ENCODE measurements around the gene EIF5AL1. TPM values are rescaled to one million over a fixed set of nuclear protein-coding genes. Genes with fewer than 3 reads are reported as not detected.
"Not testable (repeated sequence)": the region's sequence is repeated elsewhere in the genome, so short reads cannot be mapped to it uniquely, and the experiment has no call there.

The EIF5AL1 gene
- polyA plus RNA-seq, 2 donors, result 1.0 to 1.1 TPM

- Histone ChIP-seq H3K36me3 (ENCODE audit: control insufficient read depth in 2 of 2, insufficient read depth in 2 of 2, low read length in 1 of 2) (no peaks in the 10 kb centered on the region), H3K27me3 (ENCODE audit: control insufficient read depth in 1 of 2, insufficient read depth in 2 of 2, low read length in 2 of 2) (no peaks in the 10 kb centered on the region), H3K4me3 (ENCODE audit: low read depth in 1 of 2, low read length in 2 of 2) (no peak overlapping the region), H3K9me3 (ENCODE audit: control insufficient read depth in 2 of 2, insufficient read depth in 1 of 2, low read depth in 1 of 2, low read length in 1 of 2) (no peaks in the 10 kb centered on the region), H3K27ac (ENCODE audit: low read depth in 2 of 2, low read length in 1 of 2) (no peak overlapping the region), H3K4me1 (ENCODE audit: control insufficient read depth in 2 of 2, insufficient read depth in 2 of 2, low read length in 1 of 2) (no peaks in the 10 kb centered on the region)
- WGBS, 2 donors, result 75 to 77% methylated on average over 17 of the region's 17 CpGs
Observed at GRCh38 chr10:79494871-79495705, 17.2 kb upstream of the EIF5AL1 start.

- WGBS, 2 donors, result 81 to 90% methylated on average over 6 of the region's 6 CpGs
- Histone ChIP-seq H3K36me3 (ENCODE audit: control insufficient read depth in 2 of 2, insufficient read depth in 2 of 2, low read length in 1 of 2) (no peaks in the 10 kb centered on the region), H3K4me3 (ENCODE audit: low read depth in 1 of 2, low read length in 2 of 2) (no peak overlapping the region), H3K27ac (ENCODE audit: low read depth in 2 of 2, low read length in 1 of 2) (no peak overlapping the region), H3K9me3 (ENCODE audit: control insufficient read depth in 2 of 2, insufficient read depth in 1 of 2, low read depth in 1 of 2, low read length in 1 of 2) (no peaks in the 10 kb centered on the region), H3K4me1 (ENCODE audit: control insufficient read depth in 2 of 2, insufficient read depth in 2 of 2, low read length in 1 of 2) (no peaks in the 10 kb centered on the region), H3K27me3 (ENCODE audit: control insufficient read depth in 1 of 2, insufficient read depth in 2 of 2, low read length in 2 of 2) (no peaks in the 10 kb centered on the region)
Observed at GRCh38 chr10:79495791-79496190, 16.5 kb upstream of the EIF5AL1 start.

- Histone ChIP-seq H3K4me3 (ENCODE audit: low read depth in 1 of 2, low read length in 2 of 2) (no peak overlapping the region), H3K27ac (ENCODE audit: low read depth in 2 of 2, low read length in 1 of 2) (no peak overlapping the region), H3K9me3 (ENCODE audit: control insufficient read depth in 2 of 2, insufficient read depth in 1 of 2, low read depth in 1 of 2, low read length in 1 of 2) (no peaks in the 10 kb centered on the region), H3K27me3 (ENCODE audit: control insufficient read depth in 1 of 2, insufficient read depth in 2 of 2, low read length in 2 of 2) (no peaks in the 10 kb centered on the region), H3K4me1 (ENCODE audit: control insufficient read depth in 2 of 2, insufficient read depth in 2 of 2, low read length in 1 of 2) (no peaks in the 10 kb centered on the region), H3K36me3 (ENCODE audit: control insufficient read depth in 2 of 2, insufficient read depth in 2 of 2, low read length in 1 of 2) (no peaks in the 10 kb centered on the region)
- WGBS, 2 donors, result 57 to 71% methylated on average over 4 of the region's 4 CpGs
Observed at GRCh38 chr10:79496896-79497295, 15.4 kb upstream of the EIF5AL1 start.

GRCh38 chr10:79498291-79498829 is 14.0 kb upstream of the EIF5AL1 start:
- H3K36me3 ChIP-seq (ENCODE audit: control insufficient read depth in 2 of 2, insufficient read depth in 2 of 2, low read length in 1 of 2), result no peaks in the 10 kb centered on the region
- H3K9me3 ChIP-seq (ENCODE audit: control insufficient read depth in 2 of 2, insufficient read depth in 1 of 2, low read depth in 1 of 2, low read length in 1 of 2), result no peaks in the 10 kb centered on the region
- no peaks in the 10 kb centered on the region for H3K4me1 ChIP-seq (ENCODE audit: control insufficient read depth in 2 of 2, insufficient read depth in 2 of 2, low read length in 1 of 2)
- H3K27me3 ChIP-seq (ENCODE audit: control insufficient read depth in 1 of 2, insufficient read depth in 2 of 2, low read length in 2 of 2), result no peaks in the 10 kb centered on the region
- 81 to 87% methylated on average over 6 of the region's 6 CpGs for WGBS, 2 donors
- H3K4me3 ChIP-seq (ENCODE audit: low read depth in 1 of 2, low read length in 2 of 2), result no peak overlapping the region
- H3K27ac ChIP-seq (ENCODE audit: low read depth in 2 of 2, low read length in 1 of 2), result no peak overlapping the region

- H3K36me3 ChIP-seq (ENCODE audit: control insufficient read depth in 2 of 2, insufficient read depth in 2 of 2, low read length in 1 of 2), result no peaks in the 10 kb centered on the region
- 41 to 43% methylated on average over 7 of the region's 7 CpGs for whole genome bisulfite sequencing, 2 donors
- H3K27me3 ChIP-seq (ENCODE audit: control insufficient read depth in 1 of 2, insufficient read depth in 2 of 2, low read length in 2 of 2), result no peaks in the 10 kb centered on the region
Observed at GRCh38 chr10:79502561-79503309, 9.6 kb upstream of the EIF5AL1 start.

GRCh38 chr10:79503787-79504186 is 8.5 kb upstream of the EIF5AL1 start:
- H3K27me3 ChIP-seq (ENCODE audit: control insufficient read depth in 1 of 2, insufficient read depth in 2 of 2, low read length in 2 of 2); H3K4me1 ChIP-seq (ENCODE audit: control insufficient read depth in 2 of 2, insufficient read depth in 2 of 2, low read length in 1 of 2); H3K9me3 ChIP-seq (ENCODE audit: control insufficient read depth in 2 of 2, insufficient read depth in 1 of 2, low read depth in 1 of 2, low read length in 1 of 2); H3K36me3 ChIP-seq (ENCODE audit: control insufficient read depth in 2 of 2, insufficient read depth in 2 of 2, low read length in 1 of 2); H3K4me3 ChIP-seq (ENCODE audit: low read depth in 1 of 2, low read length in 2 of 2); H3K27ac ChIP-seq (ENCODE audit: low read depth in 2 of 2, low read length in 1 of 2): not testable (repeated sequence)
- WGBS, 2 donors, result 68 to 74% methylated on average over 4 of the region's 4 CpGs

More at GRCh38 chr10:79502561-79503309, 9.6 kb upstream of the EIF5AL1 start:
- no peaks in the 10 kb centered on the region for H3K4me1 ChIP-seq (ENCODE audit: control insufficient read depth in 2 of 2, insufficient read depth in 2 of 2, low read length in 1 of 2)
- H3K4me3 ChIP-seq (ENCODE audit: low read depth in 1 of 2, low read length in 2 of 2), result no peak overlapping the region
- no peak overlapping the region for H3K27ac ChIP-seq (ENCODE audit: low read depth in 2 of 2, low read length in 1 of 2)
- H3K9me3 ChIP-seq (ENCODE audit: control insufficient read depth in 2 of 2, insufficient read depth in 1 of 2, low read depth in 1 of 2, low read length in 1 of 2), result no peaks in the 10 kb centered on the region

- H3K36me3 ChIP-seq (ENCODE audit: control insufficient read depth in 2 of 2, insufficient read depth in 2 of 2, low read length in 1 of 2); H3K27ac ChIP-seq (ENCODE audit: low read depth in 2 of 2, low read length in 1 of 2); H3K4me1 ChIP-seq (ENCODE audit: control insufficient read depth in 2 of 2, insufficient read depth in 2 of 2, low read length in 1 of 2); H3K27me3 ChIP-seq (ENCODE audit: control insufficient read depth in 1 of 2, insufficient read depth in 2 of 2, low read length in 2 of 2); H3K9me3 ChIP-seq (ENCODE audit: control insufficient read depth in 2 of 2, insufficient read depth in 1 of 2, low read depth in 1 of 2, low read length in 1 of 2); H3K4me3 ChIP-seq (ENCODE audit: low read depth in 1 of 2, low read length in 2 of 2): not testable (repeated sequence)
- no CpG with 5 or more reads among the region's 2 CpGs for WGBS, 2 donors
Observed at GRCh38 chr10:79504483-79504882, 7.8 kb upstream of the EIF5AL1 start.

- not testable (repeated sequence) for H3K36me3 ChIP-seq (ENCODE audit: control insufficient read depth in 2 of 2, insufficient read depth in 2 of 2, low read length in 1 of 2); H3K4me3 ChIP-seq (ENCODE audit: low read depth in 1 of 2, low read length in 2 of 2); H3K4me1 ChIP-seq (ENCODE audit: control insufficient read depth in 2 of 2, insufficient read depth in 2 of 2, low read length in 1 of 2); H3K27me3 ChIP-seq (ENCODE audit: control insufficient read depth in 1 of 2, insufficient read depth in 2 of 2, low read length in 2 of 2); H3K9me3 ChIP-seq (ENCODE audit: control insufficient read depth in 2 of 2, insufficient read depth in 1 of 2, low read depth in 1 of 2, low read length in 1 of 2); H3K27ac ChIP-seq (ENCODE audit: low read depth in 2 of 2, low read length in 1 of 2)
Observed at GRCh38 chr10:79505328-79505727, 7.0 kb upstream of the EIF5AL1 start.

GRCh38 chr10:79505829-79506228 is 6.5 kb upstream of the EIF5AL1 start:
- Histone ChIP-seq H3K36me3 (ENCODE audit: control insufficient read depth in 2 of 2, insufficient read depth in 2 of 2, low read length in 1 of 2) (no peaks in the 10 kb centered on the region), H3K4me1 (ENCODE audit: control insufficient read depth in 2 of 2, insufficient read depth in 2 of 2, low read length in 1 of 2) (no peaks in the 10 kb centered on the region), H3K27me3 (ENCODE audit: control insufficient read depth in 1 of 2, insufficient read depth in 2 of 2, low read length in 2 of 2) (no peaks in the 10 kb centered on the region), H3K4me3 (ENCODE audit: low read depth in 1 of 2, low read length in 2 of 2) (no peak overlapping the region), H3K9me3 (ENCODE audit: control insufficient read depth in 2 of 2, insufficient read depth in 1 of 2, low read depth in 1 of 2, low read length in 1 of 2) (no peaks in the 10 kb centered on the region), H3K27ac (ENCODE audit: low read depth in 2 of 2, low read length in 1 of 2) (no peak overlapping the region)

Data from esophagus (tissue), 2 donors.